Eye (tissue), 1 donor: ENCODE measurements around the gene CETN3.
"Not testable (repeated sequence)": the region's sequence is repeated elsewhere in the genome, so short reads cannot be mapped to it uniquely, and the experiment has no call there.

Experiments
- DNase-seq: peaks from one replicate; pipeline ENCODE4 v3.0.0-alpha.2; 2015

The CETN3 gene

GRCh38 chr5:90381213-90381929, 28.2 kb downstream of the CETN3 start:
- no peak for DNase-seq

- no peak for DNase-seq
These were observed 29.9 kb downstream of the CETN3 start for GRCh38 chr5:90379652-90380051.

GRCh38 chr5:90378752-90379151, 30.8 kb downstream of the CETN3 start:
- DNase-seq, result no peak

GRCh38 chr5:90371269-90371668, 38.3 kb downstream of the CETN3 start:
- DNase-seq, result not testable (repeated sequence)

GRCh38 chr5:90368454-90369246, 40.9 kb downstream of the CETN3 start:
- no peak for DNase-seq

- DNase-seq, result no peak
These were observed 41.7 kb downstream of the CETN3 start for GRCh38 chr5:90367879-90368278.

GRCh38 chr5:90366948-90367347, 42.6 kb downstream of the CETN3 start:
- no peak for DNase-seq

- no peak for DNase-seq
These were observed 44.2 kb downstream of the CETN3 start for GRCh38 chr5:90365328-90365727.

- no peak for DNase-seq
These were observed 50.3 kb downstream of the CETN3 start for GRCh38 chr5:90359073-90359920.

- DNase-seq, result peak; percentile 35
These were observed 52.9 kb downstream of the CETN3 start for GRCh38 chr5:90356622-90357021.

- DNase-seq, result no peak
These were observed 53.4 kb downstream of the CETN3 start for GRCh38 chr5:90356176-90356575.

- no peak for DNase-seq
These were observed 53.9 kb downstream of the CETN3 start for GRCh38 chr5:90355635-90356034.

GRCh38 chr5:90353254-90353653, 56.3 kb downstream of the CETN3 start:
- no peak for DNase-seq

- DNase-seq, result no peak
These were observed 58.5 kb downstream of the CETN3 start for GRCh38 chr5:90351101-90351500.

- no peak for DNase-seq
These were observed 62.1 kb downstream of the CETN3 start for GRCh38 chr5:90347462-90347861.

GRCh38 chr5:90345684-90346083, 63.9 kb downstream of the CETN3 start:
- DNase-seq, result no peak

- no peak for DNase-seq
These were observed 64.9 kb downstream of the CETN3 start for GRCh38 chr5:90344689-90345088.

GRCh38 chr5:90343731-90344130, 65.8 kb downstream of the CETN3 start:
- DNase-seq, result not testable (repeated sequence)

- no peak for DNase-seq
These were observed 67.0 kb downstream of the CETN3 start for GRCh38 chr5:90342576-90342975.
